ENCODE results near the gene PPP1R37. TPM values are rescaled to one million over a fixed set of nuclear protein-coding genes. Genes with fewer than 3 reads are reported as not detected.

Gene PPP1R37, protein sequence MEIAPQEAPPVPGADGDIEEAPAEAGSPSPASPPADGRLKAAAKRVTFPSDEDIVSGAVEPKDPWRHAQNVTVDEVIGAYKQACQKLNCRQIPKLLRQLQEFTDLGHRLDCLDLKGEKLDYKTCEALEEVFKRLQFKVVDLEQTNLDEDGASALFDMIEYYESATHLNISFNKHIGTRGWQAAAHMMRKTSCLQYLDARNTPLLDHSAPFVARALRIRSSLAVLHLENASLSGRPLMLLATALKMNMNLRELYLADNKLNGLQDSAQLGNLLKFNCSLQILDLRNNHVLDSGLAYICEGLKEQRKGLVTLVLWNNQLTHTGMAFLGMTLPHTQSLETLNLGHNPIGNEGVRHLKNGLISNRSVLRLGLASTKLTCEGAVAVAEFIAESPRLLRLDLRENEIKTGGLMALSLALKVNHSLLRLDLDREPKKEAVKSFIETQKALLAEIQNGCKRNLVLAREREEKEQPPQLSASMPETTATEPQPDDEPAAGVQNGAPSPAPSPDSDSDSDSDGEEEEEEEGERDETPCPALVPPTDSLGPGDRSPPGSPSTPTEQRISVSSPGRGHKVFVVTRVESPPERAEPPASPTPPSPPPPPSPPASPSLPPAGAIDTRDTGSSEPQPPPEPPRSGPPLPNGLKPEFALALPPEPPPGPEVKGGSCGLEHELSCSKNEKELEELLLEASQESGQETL
- 20.4 TPM for polyA plus RNA-seq (2013, experiment 1 of 2)
- 21.8 TPM for polyA plus RNA-seq (2013, experiment 2 of 2)

DNA sequence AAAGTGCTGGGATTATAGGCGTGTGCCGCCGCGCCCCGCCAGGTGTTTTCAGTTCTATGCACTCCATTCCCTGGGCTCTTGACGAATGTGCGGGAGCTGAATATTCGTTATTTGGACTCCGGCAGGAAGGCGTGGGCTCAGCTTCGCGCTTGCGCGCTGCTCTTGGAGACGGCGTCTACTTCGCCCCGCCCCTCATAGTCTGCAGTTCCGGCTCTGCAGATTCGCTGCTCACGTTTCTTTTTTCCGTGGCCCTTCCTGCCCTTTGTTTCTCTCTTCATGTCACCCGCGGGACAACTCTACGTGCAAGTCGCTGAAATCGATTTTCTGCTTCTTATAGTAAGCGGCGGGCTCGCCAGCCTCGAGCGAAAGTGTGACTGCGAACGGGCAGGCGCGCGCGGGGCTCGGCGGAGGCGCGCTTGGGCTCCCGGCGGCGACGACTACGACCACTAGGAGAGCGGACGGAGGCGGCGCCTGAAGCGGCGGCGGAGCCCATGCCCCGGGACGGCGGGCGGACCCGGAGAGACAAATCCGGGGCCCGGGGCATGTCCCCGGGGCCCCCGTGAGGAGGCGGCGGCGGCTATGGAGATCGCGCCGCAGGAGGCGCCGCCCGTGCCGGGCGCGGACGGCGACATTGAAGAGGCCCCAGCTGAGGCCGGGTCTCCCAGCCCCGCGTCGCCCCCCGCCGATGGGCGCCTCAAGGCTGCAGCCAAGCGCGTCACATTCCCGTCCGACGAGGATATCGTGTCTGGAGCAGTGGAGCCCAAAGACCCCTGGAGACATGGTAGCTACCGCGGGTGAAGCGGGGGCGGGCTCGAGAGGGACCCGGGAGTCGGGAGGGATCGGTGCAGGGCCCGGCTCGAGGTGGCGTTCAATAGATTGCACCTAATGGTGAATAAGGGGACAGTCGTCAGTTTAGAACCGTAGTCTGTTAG, at the start of gene PPP1R37:
PPP1R37 (plus strand) TSS at position 433 of the 932 bp plus-strand sequence; CDS start at position 580, 147 bp downstream.
- Histone ChIP-seq H3K4me2 (ENCODE audit: low read length, poor library complexity, severe bottlenecking) (peak within 1 kb of the TSS; percentile 79), H3K27me3 (ENCODE audit: control insufficient read depth in 1 of 2, insufficient read depth in 1 of 2, low read length in 2 of 2) (no peaks in the 10 kb centered on the region), H3K4ac (ENCODE audit: low read depth in 1 of 2, low read length in 2 of 2) (peak within 1 kb of the TSS; percentile 59 to 86), H2BK12ac (ENCODE audit: low read length in 2 of 2) (peak within 1 kb of the TSS in 1 of 2 experiments; percentile 73), H2AFZ (ENCODE audit: low read depth, low read length) (peak within 1 kb of the TSS; percentile 37), H3K4me3 (ENCODE audit: insufficient read depth in 1 of 2, low read depth in 1 of 2, low read length in 2 of 2) (peak within 1 kb of the TSS; percentile 96 to 98), H3K18ac (ENCODE audit: low read depth in 1 of 2, low read length in 2 of 2) (peak within 1 kb of the TSS; percentile 91 to 95), H2BK120ac (ENCODE audit: low read depth, low read length) (peak within 1 kb of the TSS; percentile 69), H3K27ac (ENCODE audit: low read length, poor library complexity, severe bottlenecking) (peak within 1 kb of the TSS; percentile 96), H3K14ac (ENCODE audit: low read length in 2 of 2) (peak within 1 kb of the TSS in 1 of 2 experiments; percentile 95), H3K4me1 (ENCODE audit: control insufficient read depth, insufficient read depth, low read depth, low read length) (peaks cover 31% of the 10 kb centered on the region), H2AK5ac (ENCODE audit: low read length, severe bottlenecking) (peak within 1 kb of the TSS; percentile 35), H4K91ac (ENCODE audit: low read length) (no peak within 1 kb of the TSS), H3K9ac (ENCODE audit: low read length) (peak within 1 kb of the TSS; percentile 99), H3K36me3 (ENCODE audit: control insufficient read depth in 1 of 2, insufficient read depth in 2 of 2, low read depth in 1 of 2, low read length in 2 of 2) (peaks cover 23 to 26% of the 10 kb centered on the region in 2 experiments), H3K23ac (ENCODE audit: low read length in 2 of 2) (peak within 1 kb of the TSS in 1 of 2 experiments; percentile 14), H4K8ac (ENCODE audit: low read length) (peak within 1 kb of the TSS; percentile 88), H2BK5ac (ENCODE audit: low read depth, low read length, poor library complexity, severe bottlenecking) (peak within 1 kb of the TSS; percentile 85), H2BK15ac (ENCODE audit: low read depth, poor library complexity, severe bottlenecking) (peak within 1 kb of the TSS; percentile 26), H3K9me3 (ENCODE audit: control insufficient read depth, low read length) (no peaks in the 10 kb centered on the region), H3K79me1 (replicated peaks; ENCODE audit: low read length, poor library complexity, severe bottlenecking) (peaks cover 6% of the 10 kb centered on the region)
- DNase-seq = peak; percentile 97
- under 1% methylated on average over 101 of the region's 103 CpGs for WGBS

- peaks cover 15% of the 10 kb centered on the region for H3K4me1 ChIP-seq (ENCODE audit: control insufficient read depth, insufficient read depth, low read depth, low read length)
- DNase-seq = no peak
- no peak overlapping the region for H2AK5ac ChIP-seq (ENCODE audit: low read length, severe bottlenecking)
- peaks cover 43 to 57% of the 10 kb centered on the region in 2 experiments for H3K36me3 ChIP-seq (ENCODE audit: control insufficient read depth in 1 of 2, insufficient read depth in 2 of 2, low read depth in 1 of 2, low read length in 2 of 2)
- no peaks in the 10 kb centered on the region for H3K27me3 ChIP-seq (ENCODE audit: control insufficient read depth in 1 of 2, insufficient read depth in 1 of 2, low read length in 2 of 2)
- no peak overlapping the region for H3K27ac ChIP-seq (ENCODE audit: low read length, poor library complexity, severe bottlenecking)
- no peak overlapping the region for H3K23ac ChIP-seq (ENCODE audit: low read length in 2 of 2)
- no peak overlapping the region for H3K18ac ChIP-seq (ENCODE audit: low read depth in 1 of 2, low read length in 2 of 2)
- no peak overlapping the region for H3K4me3 ChIP-seq (ENCODE audit: insufficient read depth in 1 of 2, low read depth in 1 of 2, low read length in 2 of 2)
- H3K79me1 ChIP-seq (replicated peaks; ENCODE audit: low read length, poor library complexity, severe bottlenecking) = peaks cover 14% of the 10 kb centered on the region
- H2AFZ ChIP-seq (ENCODE audit: low read depth, low read length) = no peak overlapping the region
- no peak overlapping the region for H4K91ac ChIP-seq (ENCODE audit: low read length)
- H2BK12ac ChIP-seq (ENCODE audit: low read length in 2 of 2) = no peak overlapping the region
- no peaks in the 10 kb centered on the region for H3K9me3 ChIP-seq (ENCODE audit: control insufficient read depth, low read length)
- no peak overlapping the region for H3K4ac ChIP-seq (ENCODE audit: low read depth in 1 of 2, low read length in 2 of 2)
- no peak overlapping the region for H3K4me2 ChIP-seq (ENCODE audit: low read length, poor library complexity, severe bottlenecking)
- no peak overlapping the region for H3K14ac ChIP-seq (ENCODE audit: low read length in 2 of 2)
- H4K8ac ChIP-seq (ENCODE audit: low read length) = no peak overlapping the region
- H3K9ac ChIP-seq (ENCODE audit: low read length) = no peak overlapping the region
- H2BK5ac ChIP-seq (ENCODE audit: low read depth, low read length, poor library complexity, severe bottlenecking) = no peak overlapping the region
- H2BK120ac ChIP-seq (ENCODE audit: low read depth, low read length) = no peak overlapping the region
- 95% methylated on average over 13 of the region's 14 CpGs for WGBS
- no peak overlapping the region for H2BK15ac ChIP-seq (ENCODE audit: low read depth, poor library complexity, severe bottlenecking)
These were observed 47.2 kb upstream of the PPP1R37 start for GRCh38 chr19:45045671-45046353.

DNA sequence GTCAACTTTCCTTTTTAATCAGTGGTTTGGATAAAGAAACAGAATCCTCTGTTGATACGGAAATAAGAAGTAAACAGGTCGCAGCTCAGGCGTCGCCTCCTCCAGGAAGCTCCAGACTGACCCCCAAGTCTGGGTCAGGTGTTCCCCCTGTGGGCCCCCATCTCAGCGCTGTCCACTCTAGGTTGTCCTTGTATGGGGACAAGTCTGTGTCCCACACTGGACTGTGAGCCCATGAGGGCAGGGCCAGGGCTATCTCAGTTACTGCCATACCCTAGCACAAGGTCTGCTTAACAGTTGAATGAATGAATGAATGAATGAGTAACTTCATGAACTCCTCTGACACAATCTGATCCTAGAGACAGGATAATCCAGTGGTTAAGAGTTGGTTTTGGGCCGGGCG, 46.6 kb upstream of the PPP1R37 start:
- Histone ChIP-seq H2AFZ (ENCODE audit: low read depth, low read length) (no peak overlapping the region), H3K4me3 (ENCODE audit: insufficient read depth in 1 of 2, low read depth in 1 of 2, low read length in 2 of 2) (no peak overlapping the region), H3K27me3 (ENCODE audit: control insufficient read depth in 1 of 2, insufficient read depth in 1 of 2, low read length in 2 of 2) (no peaks in the 10 kb centered on the region), H3K9ac (ENCODE audit: low read length) (no peak overlapping the region), H3K4me1 (ENCODE audit: control insufficient read depth, insufficient read depth, low read depth, low read length) (peaks cover 12% of the 10 kb centered on the region), H2BK12ac (ENCODE audit: low read length in 2 of 2) (no peak overlapping the region), H2BK5ac (ENCODE audit: low read depth, low read length, poor library complexity, severe bottlenecking) (no peak overlapping the region), H4K8ac (ENCODE audit: low read length) (no peak overlapping the region), H3K36me3 (ENCODE audit: control insufficient read depth in 1 of 2, insufficient read depth in 2 of 2, low read depth in 1 of 2, low read length in 2 of 2) (peaks cover 40 to 52% of the 10 kb centered on the region in 2 experiments), H4K91ac (ENCODE audit: low read length) (no peak overlapping the region), H3K4me2 (ENCODE audit: low read length, poor library complexity, severe bottlenecking) (no peak overlapping the region), H3K27ac (ENCODE audit: low read length, poor library complexity, severe bottlenecking) (no peak overlapping the region), H2AK5ac (ENCODE audit: low read length, severe bottlenecking) (no peak overlapping the region), H3K18ac (ENCODE audit: low read depth in 1 of 2, low read length in 2 of 2) (no peak overlapping the region), H3K9me3 (ENCODE audit: control insufficient read depth, low read length) (no peaks in the 10 kb centered on the region), H3K4ac (ENCODE audit: low read depth in 1 of 2, low read length in 2 of 2) (no peak overlapping the region), H3K23ac (ENCODE audit: low read length in 2 of 2) (no peak overlapping the region), H2BK15ac (ENCODE audit: low read depth, poor library complexity, severe bottlenecking) (no peak overlapping the region), H3K79me1 (replicated peaks; ENCODE audit: low read length, poor library complexity, severe bottlenecking) (peaks cover 12% of the 10 kb centered on the region), H2BK120ac (ENCODE audit: low read depth, low read length) (no peak overlapping the region), H3K14ac (ENCODE audit: low read length in 2 of 2) (no peak overlapping the region)
- WGBS = 97% methylated on average over 7 of the region's 7 CpGs
- DNase-seq = no peak

Data from mesenchymal stem cell (in vitro differentiated cells and primary cell).